RWPE1 (cell line): ENCODE data around the gene OBP2A.

Experiments used
- CTCF ChIA-PET: fragments of 350-600 bp; sonication (Branson Sonifier 250); formaldehyde crosslinking; extraction: SDS; loops from one replicate; lab custom pipeline; 2021; lab: Yijun Ruan, JAX
- POLR2A ChIA-PET: fragments of 400-600 bp; formaldehyde crosslinking; extraction: SDS; loops from one replicate; lab custom pipeline; 2020; ENCODE audit warnings: antibody characterized with exemption; ENCODE audit not compliant: low non-redundant PET; lab: Yijun Ruan, JAX
- DNase-seq: peaks from one replicate; pipeline ENCODE4 v3.0.0; 2012; ENCODE audit warnings: low spot score
- H3K27ac ChIP-seq: fragments of 450-650 bp; 2 replicates; pipeline ENCODE4 v1.5.1; 2017
- CTCF ChIP-seq: fragments of 450-650 bp; conservative IDR thresholded peaks from 2 replicates; pipeline ENCODE4 v1.5.1; 2017; ENCODE audit warnings: low read depth, mild to moderate bottlenecking

OBP2A gene

GRCh38 chr9:135562235-135562745 is 16.4 kb downstream of the OBP2A start:
- no peak for TF ChIP-seq CTCF
- DNase-seq = no peak
- CTCF ChIA-PET = no interaction called here
- no peak overlapping the region for H3K27ac ChIP-seq
- POLR2A ChIA-PET = no interaction called here

- TF ChIP-seq CTCF = no peak
- no peak overlapping the region for H3K27ac ChIP-seq
- ChIA-PET POLR2A (no interaction called here), CTCF (interaction anchor here (0.7 kb wide), 1 partner anchor 134 kb away, joined by 3 read pairs; no protein-coding TSS in a partner anchor)
- no peak for DNase-seq
Observed at GRCh38 chr9:135563039-135563476, 17.1 kb downstream of the OBP2A start.

- ChIA-PET CTCF (no interaction called here), POLR2A (no interaction called here)
- H3K27ac ChIP-seq = no peak overlapping the region
- no peak for TF ChIP-seq CTCF
- no peak for DNase-seq
Observed at GRCh38 chr9:135563858-135564257, 17.9 kb downstream of the OBP2A start.

- no peak for DNase-seq
- H3K27ac ChIP-seq = no peak overlapping the region
- ChIA-PET POLR2A (no interaction called here), CTCF (interaction anchor here (0.6 to 1.0 kb wide), 3 partner anchors 32 to 260 kb away, joined by 3 to 5 read pairs (median 4); no protein-coding TSS in a partner anchor)
- no peak for TF ChIP-seq CTCF
Observed at GRCh38 chr9:135565141-135565628, 19.3 kb downstream of the OBP2A start.

- CTCF ChIA-PET = interaction anchor here (0.6 to 1.0 kb wide), 5 partner anchors 27 to 1947 kb away, joined by 3 to 5 read pairs (median 4); no protein-coding TSS in a partner anchor
- no peak overlapping the region for H3K27ac ChIP-seq
- no peak for DNase-seq
- POLR2A ChIA-PET = no interaction called here
- TF ChIP-seq CTCF = no peak
Observed at GRCh38 chr9:135565636-135566035, 19.7 kb downstream of the OBP2A start.

- ChIA-PET POLR2A (no interaction called here), CTCF (interaction anchor here (0.5 to 0.7 kb wide), 3 partner anchors 132 to 1948 kb away, joined by 3 to 4 read pairs (median 3); no protein-coding TSS in a partner anchor)
- no peak for TF ChIP-seq CTCF
- no peak for DNase-seq
- no peak overlapping the region for H3K27ac ChIP-seq
Observed at GRCh38 chr9:135566552-135566951, 20.6 kb downstream of the OBP2A start.
